H1 (cell line): ENCODE measurements around the gene NAA60. TPM values are rescaled to one million over a fixed set of nuclear protein-coding genes. Genes with fewer than 3 reads are reported as not detected.

Experiments used
- CTCF ChIA-PET: fragments of 300-600 bp; sonication (Branson Sonifier 250); formaldehyde crosslinking; loops from one replicate; lab custom pipeline; 2021; ENCODE audit not compliant: partially characterized antibody; lab: Charles Lee
- POLR2A ChIA-PET: fragments of 300-600 bp; sonication (Branson Sonifier 250); formaldehyde crosslinking; loops from one replicate; lab custom pipeline; 2021; ENCODE audit warnings: inconsistent platforms; ENCODE audit not compliant: partially characterized antibody; lab: Charles Lee
- DNase-seq, 2 experiments: peaks; one replicate each; pipeline versions ENCODE4 v3.0.0 to v3.0.0-alpha.2; 2010 to 2022; ENCODE audit warnings: low spot score in 2 of 2, low read depth in 1 of 2, mixed read lengths in 1 of 2
- FAIRE-seq: peaks from 2 replicates; lab custom pipeline; 2011; peaks lifted over from hg19 to GRCh38; lab: Jason Lieb, UNC
- H2AFZ ChIP-seq: 2 replicates; pipeline ENCODE4 v1.8.1; 2012; ENCODE audit warnings: low read length, inconsistent platforms
- H2AK5ac ChIP-seq: 2 replicates; pipeline ENCODE4 v1.6.1; 2013; ENCODE audit warnings: low read depth, low read length
- H2BK120ac ChIP-seq: replicated peaks from 2 replicates; pipeline ENCODE3; 2013; ENCODE audit warnings: low read depth, low read length, inconsistent platforms
- H2BK12ac ChIP-seq: 2 replicates; pipeline ENCODE4 v1.6.1; 2013; ENCODE audit warnings: low read depth, low read length
- H2BK15ac ChIP-seq: 2 replicates; pipeline ENCODE4 v1.6.1; 2013; ENCODE audit warnings: low read length
- H2BK20ac ChIP-seq: 2 replicates; pipeline ENCODE4 v1.6.1; 2013; ENCODE audit warnings: low read length
- H2BK5ac ChIP-seq: 2 replicates; pipeline ENCODE4 v1.6.1; 2013; ENCODE audit warnings: low read depth, low read length
- H3K14ac ChIP-seq: 2 replicates; pipeline ENCODE4 v1.6.1; 2013; ENCODE audit warnings: inconsistent platforms; ENCODE audit not compliant: insufficient read length
- H3K18ac ChIP-seq: 2 replicates; pipeline ENCODE4 v1.6.1; 2013; ENCODE audit warnings: low read length; ENCODE audit errors: extremely low read depth
- H3K23ac ChIP-seq: 2 replicates; pipeline ENCODE4 v1.6.1; 2013; ENCODE audit warnings: inconsistent platforms; ENCODE audit not compliant: insufficient read length
- H3K23me2 ChIP-seq: 2 replicates; pipeline ENCODE4 v1.6.1; 2013; ENCODE audit warnings: low read depth, low read length
- H3K27ac ChIP-seq: 2 replicates; pipeline ENCODE4 v1.6.1; 2011; ENCODE audit warnings: low read depth, low read length, inconsistent platforms
- H3K27me3 ChIP-seq, 4 experiments: replicated peaks in 1 of 4; 1 replicate in 1 of 4; 2 replicates in 3 of 4; pipeline versions ENCODE4 v1.6.1 to v1.8.1; 2011 to 2013; ENCODE audit warnings: low read length in 3 of 4, mild to moderate bottlenecking in 3 of 4, inconsistent platforms in 2 of 4, mixed read lengths in 2 of 4, moderate library complexity in 1 of 4; ENCODE audit not compliant: control insufficient read depth in 3 of 4, insufficient read depth in 3 of 4; ENCODE audit errors: extremely low read depth in 1 of 4
- H3K36me3 ChIP-seq, 4 experiments: 2 replicates each; pipeline versions ENCODE4 v1.6.1 to v1.8.1; 2011 to 2013; ENCODE audit warnings: mild to moderate bottlenecking in 4 of 4, low read length in 3 of 4, moderate library complexity in 2 of 4, control low read depth in 1 of 4, inconsistent platforms in 1 of 4; ENCODE audit not compliant: insufficient read depth in 4 of 4, control insufficient read depth in 2 of 4
- H3K4ac ChIP-seq: replicated peaks from 2 replicates; pipeline ENCODE3; 2013; ENCODE audit warnings: low read length, low read depth, mixed read lengths, inconsistent platforms; ENCODE audit not compliant: insufficient read length
- H3K4me1 ChIP-seq, 4 experiments: replicated peaks in 1 of 4; 1 replicate in 1 of 4; 2 replicates in 3 of 4; pipeline versions ENCODE4 v1.6.1 to v1.8.1; 2011 to 2013; ENCODE audit warnings: low read length in 3 of 4, inconsistent platforms in 2 of 4, mixed read lengths in 1 of 4; ENCODE audit not compliant: insufficient read depth in 4 of 4, control insufficient read depth in 3 of 4
- H3K4me2 ChIP-seq, 2 experiments: 2 replicates each; pipeline versions ENCODE4 v1.6.1 to v1.8.1; 2011 to 2013; ENCODE audit warnings: low read depth in 2 of 2, low read length in 2 of 2, control low read depth in 1 of 2, inconsistent platforms in 1 of 2, mild to moderate bottlenecking in 1 of 2; ENCODE audit not compliant: insufficient read depth in 1 of 2
- H3K4me3 ChIP-seq, 4 experiments: fragments of 200-600, 300-600 bp in 1 of 4; sonication (generic), shearing (Covaris generic), sonication (Bioruptor Twin) in 1 of 4; 2 replicates each; pipeline versions ENCODE4 v1.5.1 to v1.8.1; 2011 to 2016; ENCODE audit warnings: low read length in 4 of 4, low read depth in 3 of 4, control low read depth in 2 of 4, inconsistent platforms in 2 of 4, mild to moderate bottlenecking in 2 of 4, mixed read lengths in 1 of 4, moderate library complexity in 1 of 4; ENCODE audit not compliant: insufficient read depth in 2 of 4; ENCODE audit errors: extremely low read depth in 1 of 4
- H3K56ac ChIP-seq: replicated peaks from 2 replicates; pipeline ENCODE3; 2013; ENCODE audit warnings: low read depth, mild to moderate bottlenecking, mixed read lengths, low read length, inconsistent platforms; ENCODE audit not compliant: insufficient read length
- H3K79me1 ChIP-seq: 2 replicates; pipeline ENCODE4 v1.6.1; 2013; ENCODE audit warnings: low read depth, low read length, control low read depth
- H3K79me2 ChIP-seq, 2 experiments: 2 replicates each; pipeline versions ENCODE4 v1.6.1 to v1.8.1; 2012 to 2013; ENCODE audit warnings: low read length in 2 of 2, mild to moderate bottlenecking in 2 of 2, inconsistent platforms in 1 of 2; ENCODE audit not compliant: insufficient read depth in 2 of 2, control insufficient read depth in 1 of 2
- H3K9ac ChIP-seq, 4 experiments: replicated peaks in 1 of 4; 1 replicate in 1 of 4; 2 replicates in 3 of 4; pipeline versions ENCODE4 v1.6.1 to v1.8.1; 2011 to 2013; ENCODE audit warnings: low read depth in 3 of 4, low read length in 3 of 4, control low read depth in 2 of 4, mild to moderate bottlenecking in 2 of 4, moderate library complexity in 2 of 4, inconsistent platforms in 1 of 4; ENCODE audit errors: extremely low read depth in 1 of 4
- H3K9me3 ChIP-seq, 2 experiments: 2 replicates each; pipeline versions ENCODE4 v1.6.1 to v1.8.1; 2012 to 2013; ENCODE audit warnings: mild to moderate bottlenecking in 2 of 2, moderate library complexity in 2 of 2, control low read depth in 1 of 2, inconsistent platforms in 1 of 2, low read depth in 1 of 2, low read length in 1 of 2, mixed read lengths in 1 of 2; ENCODE audit not compliant: insufficient read depth in 2 of 2
- H4K20me1 ChIP-seq, 2 experiments: replicated peaks in 1 of 2; 2 replicates each; pipeline versions ENCODE3 to v1.8.1; 2011 to 2013; ENCODE audit warnings: inconsistent platforms in 2 of 2, low read length in 2 of 2, mild to moderate bottlenecking in 1 of 2; ENCODE audit not compliant: insufficient read depth in 2 of 2, control insufficient read depth in 1 of 2
- H4K5ac ChIP-seq: 2 replicates; pipeline ENCODE4 v1.6.1; 2013; ENCODE audit warnings: low read length, low read depth, mixed read lengths, inconsistent platforms; ENCODE audit not compliant: insufficient read length
- H4K8ac ChIP-seq: 2 replicates; pipeline ENCODE4 v1.8.0; 2013; ENCODE audit warnings: mild to moderate bottlenecking, moderate library complexity, low read length, inconsistent platforms; ENCODE audit not compliant: insufficient read depth; ENCODE audit errors: extremely low read depth
- H4K91ac ChIP-seq: replicated peaks from 2 replicates; pipeline ENCODE3; 2013; ENCODE audit warnings: low read length, mixed read lengths, inconsistent platforms; ENCODE audit not compliant: insufficient read length
- CHD1 ChIP-seq: IDR thresholded peaks from 2 replicates; pipeline ENCODE4 v1.6.1; 2012; ENCODE audit warnings: low read depth, low read length, improper control_type of control experiment
- TEAD4 ChIP-seq: IDR thresholded peaks from 2 replicates; pipeline ENCODE4 v1.6.1; 2012; ENCODE audit warnings: low read depth, low read length, inconsistent platforms, mixed read lengths
- ZNF274 ChIP-seq: IDR thresholded peaks from 2 replicates; pipeline ENCODE4 v1.7.0; 2012; ENCODE audit warnings: low read length, borderline replicate concordance; ENCODE audit errors: extremely low read depth
- WGBS, 2 experiments: shearing (Covaris generic) in 1 of 2; methylation state at CpG; one replicate each; pipeline versions ENCODE4 v1.1.6 to v1.1.7; 2013 to 2015; ENCODE audit warnings: low lambda C conversion rate in 2 of 2, mixed read lengths in 2 of 2, inconsistent platforms in 1 of 2, low coverage in 1 of 2, missing lambda C conversion rate in 1 of 2; ENCODE audit not compliant: insufficient replicate concordance in 2 of 2, insufficient coverage in 1 of 2, insufficient read length in 1 of 2; ENCODE audit errors: extremely low coverage in 1 of 2, missing lambda C conversion rate in 1 of 2; 5-methylcytosine and 5-hydroxymethylcytosine counted together
- long read RNA-seq, 2 experiments: library from RNA in 1 of 2; library from capped mRNA in 1 of 2; stranded (forward); transcript quantifications; one replicate each; pipeline ENCODE4 v2.0.0, GENCODE V29; 2021; ENCODE audit warnings: inconsistent platforms in 1 of 2
- polyA minus RNA-seq, 3 experiments: library from RNA; depleted of rRNA, polyadenylated mRNA; stranded (reverse); fragments of >200 nt; gene quantifications; 1 replicate in 2 of 3; 2 replicates in 1 of 3; pipeline ENCODE4 v1.2.3, GENCODE V29; 2011
- polyA plus RNA-seq, 7 experiments: library from polyadenylated mRNA; depleted of rRNA in 3 of 7; stranded (reverse) in 5 of 7; unstranded in 2 of 7; fragments of >200 nt in 5 of 7; fragments of 200-250 nt in 2 of 7; gene quantifications; 1 replicate in 5 of 7; 2 replicates in 1 of 7; 4 replicates in 1 of 7; pipeline versions ENCODE4 v1.2.1 to v1.2.3, GENCODE V29; 2011 to 2013; ENCODE audit warnings: missing spikeins in 2 of 7, mixed read lengths in 2 of 7
- total RNA-seq: library from RNA; stranded (reverse); fragmentation: NEBNext Ultra II Directional; extraction: Animal tissue kit (Norgen Biotek cat#: 25700); gene quantifications from 2 replicates; pipeline ENCODE4 v1.2.1, GENCODE V29; 2021
- TF ChIP-seq, protein P1 (sequence below), 3 experiments: IDR thresholded peaks; 1 replicate in 2 of 3; 2 replicates in 1 of 3; pipeline versions ENCODE4 v1.5.1 to v1.6.1; 2011; ENCODE audit warnings: low read length in 3 of 3, mild to moderate bottlenecking in 3 of 3, inconsistent platforms in 2 of 3, low read depth in 1 of 3, moderate library complexity in 1 of 3; ENCODE audit not compliant: insufficient read depth in 1 of 3; ENCODE audit errors: control extremely low read depth in 1 of 3

NAA60 gene
- total RNA-seq: 47.6 and 48.3 TPM in 2 replicates
- 34.1 and 61.0 TPM in 2 replicates for polyA plus RNA-seq (2011; rRNA removed)
- polyA plus RNA-seq (2011; cell fraction: cytosol; rRNA removed): 33.0 TPM
- 48.7 TPM for polyA plus RNA-seq (2011; cell fraction: nucleus; rRNA removed)
- 41.4 to 49.1 TPM (median 44.4 TPM) in 4 replicates for polyA plus RNA-seq (2012, experiment 1 of 2)
- 52.5 TPM for polyA plus RNA-seq (2012, experiment 2 of 2)
- polyA plus RNA-seq (2013, experiment 1 of 2): 47.4 TPM
- polyA plus RNA-seq (2013, experiment 2 of 2): 50.5 TPM
- 17.2 and 21.9 TPM in 2 replicates for polyA minus RNA-seq (2011; rRNA and poly(A)+ RNA removed)
- 29.6 TPM for polyA minus RNA-seq (2011; cell fraction: cytosol; rRNA and poly(A)+ RNA removed)
- polyA minus RNA-seq (2011; cell fraction: nucleus; rRNA and poly(A)+ RNA removed): 22.6 TPM
- long read RNA-seq, experiment 1, partial matches to known transcripts: 2 of 9 reads
- long read RNA-seq, experiment 1, other reads (novel, unspliced or antisense): 2 of 9 reads
- long read RNA-seq, experiment 2, transcript NAA60-229 (7 exons, 2,531 nt): major isoform, 14 of 27 reads
- long read RNA-seq, experiment 2, partial matches to known transcripts: 1 of 27 reads
- long read RNA-seq, experiment 2, other reads (novel, unspliced or antisense): 5 of 27 reads

DNA sequence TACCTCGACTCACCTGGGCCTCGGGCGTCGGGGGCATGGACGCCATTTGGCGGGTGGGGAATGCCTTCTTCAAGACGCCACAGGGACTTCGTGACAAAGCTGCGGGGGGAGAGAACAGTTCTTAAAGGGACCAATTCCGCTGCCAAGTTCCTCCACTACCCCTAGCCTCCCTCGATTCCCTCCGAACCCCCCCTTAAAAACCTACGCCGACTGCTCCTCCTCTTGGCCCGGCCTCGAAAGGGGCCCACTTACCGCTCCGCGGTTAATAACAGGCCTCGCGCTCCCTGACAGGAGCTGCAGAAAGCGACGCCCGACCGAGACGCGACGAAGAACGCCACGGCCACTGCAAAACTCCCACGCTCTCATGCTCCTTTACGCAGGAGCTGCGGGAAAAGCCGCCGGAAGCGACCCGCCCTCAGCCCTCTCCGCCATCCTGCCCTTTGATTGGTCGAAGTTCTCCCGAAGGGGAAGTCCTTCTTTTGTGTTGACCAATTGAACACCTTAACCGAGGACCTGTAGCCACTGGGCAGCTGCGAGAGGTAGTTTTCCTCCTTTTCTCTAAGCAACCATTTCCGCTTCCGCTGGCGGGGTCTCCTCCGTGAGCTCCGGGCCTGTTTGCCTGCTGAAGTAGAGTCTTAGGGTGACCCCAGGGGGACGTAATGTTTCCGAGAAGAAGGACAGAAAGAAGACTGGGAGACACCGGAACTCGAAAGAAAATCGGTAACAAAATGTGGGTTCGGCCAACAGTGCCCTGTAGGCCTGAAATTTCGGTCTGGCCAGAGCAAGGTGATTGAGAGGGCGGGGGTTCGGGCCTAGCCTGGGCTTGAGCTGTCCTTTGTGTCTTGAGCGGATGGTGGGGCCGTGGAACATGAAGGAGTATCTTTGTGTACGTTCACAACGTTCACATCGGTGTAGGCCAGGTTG lies at the start of gene NAA60, which contains the start of gene ZNF597:
TSS of gene NAA60 (plus strand) at position 573 of the 924 bp plus-strand sequence. CDS start 32,548 bp downstream, outside the sequence.
TSS of gene ZNF597 (minus strand) at position 397 of the 924 bp plus-strand sequence. CDS start at position 46, 351 bp downstream.
- Histone ChIP-seq H4K91ac (no peak within 1 kb of the TSS), H3K27me3 (no peaks in the 10 kb centered on the region), H2AFZ (peak within 1 kb of the TSS; percentile 22; the same call in 1 of the 2 replicates), H3K23me2 (peaks cover 3% of the 10 kb centered on the region; the same call in 1 of the 2 replicates), H3K4me1 (no peaks in the 10 kb centered on the region; a peak in 1 of 7 replicates), H2BK5ac (peak within 1 kb of the TSS; percentile 87), H2AK5ac (no peak within 1 kb of the TSS), H3K18ac (no peak within 1 kb of the TSS), H4K8ac (peak within 1 kb of the TSS; percentile 45; the same call in 1 of the 2 replicates), H3K9me3 (peaks cover 3% of the 10 kb centered on the region in 2 experiments; a peak in 3 of 4 replicates), H3K79me2 (peaks cover 0 to 26% of the 10 kb centered on the region in 2 experiments; a peak in 2 of 4 replicates), H2BK12ac (peak within 1 kb of the TSS; percentile 29; the same call in 1 of the 2 replicates), H4K20me1 (peaks cover 0 to 3% of the 10 kb centered on the region in 2 experiments), H3K4me2 (peak within 1 kb of the TSS; percentile 60 to 73), H3K79me1 (no peaks in the 10 kb centered on the region; the same call in 1 of the 2 replicates), H2BK120ac (no peak within 1 kb of the TSS), H3K9ac (peak within 1 kb of the TSS in 3 of 4 experiments; percentile 55 to 86 (median 76); a peak in 6 of 7 replicates), H3K36me3 (peaks cover 0 to 5% (median 1%) of the 10 kb centered on the region in 4 experiments; a peak in 3 of 8 replicates), H4K5ac (peak within 1 kb of the TSS; percentile 12), H2BK20ac (no peak within 1 kb of the TSS), H3K4ac (peak within 1 kb of the TSS; percentile 38), H3K27ac (peak within 1 kb of the TSS; percentile 37; the same call in 1 of the 2 replicates), H3K14ac (no peak within 1 kb of the TSS), H2BK15ac (no peak within 1 kb of the TSS), H3K4me3 (peak within 1 kb of the TSS; percentile 67 to 85 (median 78)), H3K56ac (peak within 1 kb of the TSS; percentile 28), H3K23ac (no peak within 1 kb of the TSS)
- CTCF ChIA-PET: interaction anchor here (0.6 to 1.6 kb wide), 6 partner anchors 10 to 276 kb away, joined by 3 to 5 read pairs (median 4); no protein-coding TSS in a partner anchor
- FAIRE-seq (peak; percentile 39), DNase-seq (peak; percentile 50 to 64)
- POLR2A ChIA-PET: interaction anchor here (0.7 to 3.0 kb wide), 14 partner anchors 9 to 438 kb away, joined by 3 to 16 read pairs (median 7); partner anchors contain the start of genes TIGD7, ZNF174, ZNF263 and ZNF75A
- 31% methylated on average over 57 of the region's 61 CpGs; no CpG with 5 or more reads in 1 of the 2 experiments for WGBS, 2 experiments
- TF ChIP-seq, protein P1, sequence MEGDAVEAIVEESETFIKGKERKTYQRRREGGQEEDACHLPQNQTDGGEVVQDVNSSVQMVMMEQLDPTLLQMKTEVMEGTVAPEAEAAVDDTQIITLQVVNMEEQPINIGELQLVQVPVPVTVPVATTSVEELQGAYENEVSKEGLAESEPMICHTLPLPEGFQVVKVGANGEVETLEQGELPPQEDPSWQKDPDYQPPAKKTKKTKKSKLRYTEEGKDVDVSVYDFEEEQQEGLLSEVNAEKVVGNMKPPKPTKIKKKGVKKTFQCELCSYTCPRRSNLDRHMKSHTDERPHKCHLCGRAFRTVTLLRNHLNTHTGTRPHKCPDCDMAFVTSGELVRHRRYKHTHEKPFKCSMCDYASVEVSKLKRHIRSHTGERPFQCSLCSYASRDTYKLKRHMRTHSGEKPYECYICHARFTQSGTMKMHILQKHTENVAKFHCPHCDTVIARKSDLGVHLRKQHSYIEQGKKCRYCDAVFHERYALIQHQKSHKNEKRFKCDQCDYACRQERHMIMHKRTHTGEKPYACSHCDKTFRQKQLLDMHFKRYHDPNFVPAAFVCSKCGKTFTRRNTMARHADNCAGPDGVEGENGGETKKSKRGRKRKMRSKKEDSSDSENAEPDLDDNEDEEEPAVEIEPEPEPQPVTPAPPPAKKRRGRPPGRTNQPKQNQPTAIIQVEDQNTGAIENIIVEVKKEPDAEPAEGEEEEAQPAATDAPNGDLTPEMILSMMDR (IDR thresholded peaks at IDR 0.05; ENCODE audit: control extremely low read depth in 1 of 3, insufficient read depth in 1 of 3, low read depth in 1 of 3, low read length in 3 of 3): no peak
- no peak for TF ChIP-seq TEAD4
- no peak for TF ChIP-seq ZNF274
- no peak for TF ChIP-seq CHD1
